Transverse colon (tissue), 4 donors: ENCODE measurements around the gene COP1. TPM values are rescaled to one million over a fixed set of nuclear protein-coding genes. Genes with fewer than 3 reads are reported as not detected.

Source experiments
- DNase-seq: peaks from one replicate; pipeline ENCODE4 v3.0.0-alpha.2; 2019
- H3K27ac ChIP-seq, 4 donors: fragments of 200-600 bp; sonication (generic); 2 replicates each; pipeline ENCODE4 v1.5.1; 2016 to 2018; ENCODE audit warnings: inconsistent platforms in 4 of 4
- H3K27me3 ChIP-seq: fragments of 200-600 bp; sonication (generic); 2 replicates; pipeline ENCODE4 v1.5.1; 2017; ENCODE audit warnings: inconsistent platforms
- H3K36me3 ChIP-seq, 4 donors: fragments of 200-600 bp; sonication (generic); 2 replicates each; pipeline ENCODE4 v1.5.1; 2017 to 2019; ENCODE audit warnings: inconsistent platforms in 4 of 4
- H3K4me1 ChIP-seq, 4 donors: fragments of 200-600 bp; sonication (generic); 2 replicates each; pipeline ENCODE4 v1.5.1; 2017 to 2020; ENCODE audit warnings: inconsistent platforms in 4 of 4
- H3K4me3 ChIP-seq, 4 donors: fragments of 200-600 bp; sonication (generic); 1 replicate in 1 of 4; 2 replicates in 3 of 4; pipeline versions ENCODE4 v1.5.1 to v1.6.1; 2017 to 2019; ENCODE audit warnings: inconsistent platforms in 4 of 4
- H3K9me3 ChIP-seq, 2 donors: fragments of 200-600 bp; sonication (generic); 2 replicates each; pipeline ENCODE4 v1.5.1; 2017 to 2019; ENCODE audit warnings: inconsistent platforms in 2 of 2
- CTCF ChIP-seq, 5 experiments: fragments of 200-600 bp in 3 of 5; fragments of 450-650 bp in 2 of 5; sonication (generic) in 3 of 5; IDR thresholded peaks; 1 replicate in 2 of 5; 2 replicates in 3 of 5; pipeline ENCODE4 v1.5.1; 2016 to 2017; ENCODE audit warnings: antibody characterized with exemption in 5 of 5, inconsistent platforms in 3 of 5, mild to moderate bottlenecking in 2 of 5, moderate library complexity in 1 of 5
- EP300 ChIP-seq: sonication (generic); formaldehyde crosslinking; IDR thresholded peaks from one replicate; pipeline ENCODE4 v1.6.1; 2017; ENCODE audit warnings: antibody characterized with exemption, low read depth
- POLR2A ChIP-seq: fragments of 450-650 bp; IDR thresholded peaks from one replicate; pipeline ENCODE4 v1.6.1; 2016; ENCODE audit warnings: antibody characterized with exemption, mild to moderate bottlenecking, moderate library complexity
- POLR2AphosphoS5 ChIP-seq, 3 donors: sonication (generic); formaldehyde crosslinking; IDR thresholded peaks; one replicate each; pipeline ENCODE4 v1.6.1; 2016; ENCODE audit warnings: antibody characterized with exemption in 3 of 3
- WGBS, 2 donors: methylation state at CpG; one replicate each; pipeline ENCODE4 v1.1.5; 2018; ENCODE audit warnings: low coverage in 1 of 2; 5-methylcytosine and 5-hydroxymethylcytosine counted together
- in situ Hi-C, 4 donors: fragments of 200-750 bp; cut with MboI; loops; one replicate each; pipeline versions ENCODE4 v1.15.0 to v1.15.1; 2017; ENCODE audit warnings: low sequenced_read_pairs in 3 of 4, low pct_ligation_motif_present in 1 of 4, low pct_unique_long_range_greater_than_20kb in 1 of 4
- intact Hi-C: fragments of 100-400 bp; cut with DNase I; formaldehyde crosslinking; loops from one replicate; pipeline ENCODE4 v1.15.1; 2023; ENCODE audit warnings: low total_unique reads
- total RNA-seq, 4 donors: library from RNA; depleted of rRNA; stranded (reverse); fragments of >200 nt; gene quantifications; one replicate each; pipeline ENCODE4 v1.1.0, GENCODE V29; 2016

The COP1 gene
- total RNA-seq, 4 donors from 2014 or later: 52.3 to 190 (median 109) TPM

GRCh38 chr1:175933801-175934200, 273.3 kb downstream of the COP1 start:
- Histone ChIP-seq H3K27ac (no peak overlapping the region), H3K4me3 (no peak overlapping the region), H3K27me3 (no peaks in the 10 kb centered on the region), H3K36me3 (peaks cover 0 to 8% (median 0%) of the 10 kb centered on the region in 4 donors), H3K9me3 (peaks cover 3 to 7% of the 10 kb centered on the region in 2 donors), H3K4me1 (no peaks in the 10 kb centered on the region)
- TF ChIP-seq POLR2AphosphoS5 (IDR thresholded peaks at IDR 0.05) (no peak), EP300 (no peak), CTCF (IDR thresholded peaks at IDR 0.05) (no peak), POLR2A (no peak)
- in situ Hi-C loops: no loop called here
- DNase-seq: no peak
- 80 to 84% methylated on average over 3 of the region's 3 CpGs for WGBS, 2 donors
- intact Hi-C loops: no loop called here

GRCh38 chr1:175927944-175928343, 279.1 kb downstream of the COP1 start:
- Histone ChIP-seq H3K27ac (no peak overlapping the region), H3K36me3 (peaks cover 0 to 8% (median 0%) of the 10 kb centered on the region in 4 donors), H3K27me3 (no peaks in the 10 kb centered on the region), H3K4me3 (no peak overlapping the region), H3K9me3 (peaks cover 12 to 14% of the 10 kb centered on the region in 2 donors), H3K4me1 (no peaks in the 10 kb centered on the region)
- 94 to 98% methylated on average over 1 of the region's 1 CpG for WGBS, 2 donors
- no peak for DNase-seq
- in situ Hi-C loops (no loop called here), intact Hi-C loops (no loop called here)
- TF ChIP-seq POLR2A (no peak), POLR2AphosphoS5 (IDR thresholded peaks at IDR 0.05) (no peak), CTCF (IDR thresholded peaks at IDR 0.05) (no peak), EP300 (no peak)

GRCh38 chr1:175922254-175922881, 284.7 kb downstream of the COP1 start:
- H3K9me3 ChIP-seq: no peaks in the 10 kb centered on the region
- TF ChIP-seq EP300: no peak
- TF ChIP-seq CTCF (IDR thresholded peaks at IDR 0.05): no peak
- no peak for TF ChIP-seq POLR2AphosphoS5 (IDR thresholded peaks at IDR 0.05)
- TF ChIP-seq POLR2A: no peak
- DNase-seq: no peak
- in situ Hi-C loops (no loop called here), intact Hi-C loops (no loop called here)
- H3K36me3 ChIP-seq: no peaks in the 10 kb centered on the region
- H3K4me3 ChIP-seq: no peak overlapping the region
- H3K27me3 ChIP-seq: no peaks in the 10 kb centered on the region
- WGBS, 2 donors: 79 to 84% methylated on average over 2 to 3 of the region's 3 CpGs
- no peak overlapping the region for H3K27ac ChIP-seq
- H3K4me1 ChIP-seq: no peaks in the 10 kb centered on the region

GRCh38 chr1:175920381-175920780, 286.7 kb downstream of the COP1 start:
- in situ Hi-C loops: no loop called here
- Histone ChIP-seq H3K9me3 (no peaks in the 10 kb centered on the region), H3K27me3 (no peaks in the 10 kb centered on the region), H3K36me3 (no peaks in the 10 kb centered on the region), H3K4me3 (no peak overlapping the region), H3K27ac (no peak overlapping the region), H3K4me1 (no peaks in the 10 kb centered on the region)
- WGBS, 2 donors: 66 to 72% methylated on average over 4 of the region's 4 CpGs
- no peak for DNase-seq
- intact Hi-C loops: no loop called here
- no peak for TF ChIP-seq POLR2A
- no peak for TF ChIP-seq CTCF (IDR thresholded peaks at IDR 0.05)
- no peak for TF ChIP-seq EP300
- TF ChIP-seq POLR2AphosphoS5 (IDR thresholded peaks at IDR 0.05): no peak
